ENCODE data around the gene CEMIP. TPM values are rescaled to one million over a fixed set of nuclear protein-coding genes. Genes with fewer than 3 reads are reported as not detected.

The CEMIP gene
- total and polyA plus RNA-seq, 10 of the 15 experiments (the other 5 are each of a cell fraction or from before 2014, with no cell fraction given): 0.01 to 0.44 (median 0.16) TPM; not detected in 6

DNA sequence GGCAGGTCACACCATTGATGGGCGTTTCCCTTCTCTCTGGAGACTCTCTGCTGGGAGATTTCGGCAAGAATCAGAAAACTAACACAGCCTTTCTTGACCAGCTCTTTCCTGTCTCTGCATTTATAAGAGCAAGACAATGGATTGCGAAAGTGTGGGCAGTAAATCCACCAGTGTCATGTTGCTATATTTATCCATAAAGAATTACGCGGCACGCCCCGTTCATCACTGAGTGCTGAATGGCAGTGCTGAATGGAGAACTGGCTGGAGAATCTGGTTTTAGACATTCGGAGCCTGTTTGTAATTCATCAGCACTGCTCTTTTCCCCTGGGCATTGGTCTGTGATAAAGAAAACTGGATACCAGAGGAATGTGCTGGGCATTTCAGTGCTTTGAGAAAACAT, 2.0 kb upstream of the CEMIP start (continued):
- TF ChIP-seq, protein P1, sequence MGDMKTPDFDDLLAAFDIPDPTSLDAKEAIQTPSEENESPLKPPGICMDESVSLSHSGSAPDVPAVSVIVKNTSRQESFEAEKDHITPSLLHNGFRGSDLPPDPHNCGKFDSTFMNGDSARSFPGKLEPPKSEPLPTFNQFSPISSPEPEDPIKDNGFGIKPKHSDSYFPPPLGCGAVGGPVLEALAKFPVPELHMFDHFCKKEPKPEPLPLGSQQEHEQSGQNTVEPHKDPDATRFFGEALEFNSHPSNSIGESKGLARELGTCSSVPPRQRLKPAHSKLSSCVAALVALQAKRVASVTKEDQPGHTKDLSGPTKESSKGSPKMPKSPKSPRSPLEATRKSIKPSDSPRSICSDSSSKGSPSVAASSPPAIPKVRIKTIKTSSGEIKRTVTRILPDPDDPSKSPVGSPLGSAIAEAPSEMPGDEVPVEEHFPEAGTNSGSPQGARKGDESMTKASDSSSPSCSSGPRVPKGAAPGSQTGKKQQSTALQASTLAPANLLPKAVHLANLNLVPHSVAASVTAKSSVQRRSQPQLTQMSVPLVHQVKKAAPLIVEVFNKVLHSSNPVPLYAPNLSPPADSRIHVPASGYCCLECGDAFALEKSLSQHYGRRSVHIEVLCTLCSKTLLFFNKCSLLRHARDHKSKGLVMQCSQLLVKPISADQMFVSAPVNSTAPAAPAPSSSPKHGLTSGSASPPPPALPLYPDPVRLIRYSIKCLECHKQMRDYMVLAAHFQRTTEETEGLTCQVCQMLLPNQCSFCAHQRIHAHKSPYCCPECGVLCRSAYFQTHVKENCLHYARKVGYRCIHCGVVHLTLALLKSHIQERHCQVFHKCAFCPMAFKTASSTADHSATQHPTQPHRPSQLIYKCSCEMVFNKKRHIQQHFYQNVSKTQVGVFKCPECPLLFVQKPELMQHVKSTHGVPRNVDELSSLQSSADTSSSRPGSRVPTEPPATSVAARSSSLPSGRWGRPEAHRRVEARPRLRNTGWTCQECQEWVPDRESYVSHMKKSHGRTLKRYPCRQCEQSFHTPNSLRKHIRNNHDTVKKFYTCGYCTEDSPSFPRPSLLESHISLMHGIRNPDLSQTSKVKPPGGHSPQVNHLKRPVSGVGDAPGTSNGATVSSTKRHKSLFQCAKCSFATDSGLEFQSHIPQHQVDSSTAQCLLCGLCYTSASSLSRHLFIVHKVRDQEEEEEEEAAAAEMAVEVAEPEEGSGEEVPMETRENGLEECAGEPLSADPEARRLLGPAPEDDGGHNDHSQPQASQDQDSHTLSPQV (IDR thresholded peaks at IDR 0.05): no peak
- TF ChIP-seq, protein P2, sequence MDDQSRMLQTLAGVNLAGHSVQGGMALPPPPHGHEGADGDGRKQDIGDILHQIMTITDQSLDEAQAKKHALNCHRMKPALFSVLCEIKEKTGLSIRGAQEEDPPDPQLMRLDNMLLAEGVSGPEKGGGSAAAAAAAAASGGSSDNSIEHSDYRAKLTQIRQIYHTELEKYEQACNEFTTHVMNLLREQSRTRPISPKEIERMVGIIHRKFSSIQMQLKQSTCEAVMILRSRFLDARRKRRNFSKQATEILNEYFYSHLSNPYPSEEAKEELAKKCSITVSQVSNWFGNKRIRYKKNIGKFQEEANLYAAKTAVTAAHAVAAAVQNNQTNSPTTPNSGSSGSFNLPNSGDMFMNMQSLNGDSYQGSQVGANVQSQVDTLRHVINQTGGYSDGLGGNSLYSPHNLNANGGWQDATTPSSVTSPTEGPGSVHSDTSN (IDR thresholded peaks at IDR 0.05; ENCODE audit: insufficient replicate concordance, low read depth, low read length): no peak

DNA sequence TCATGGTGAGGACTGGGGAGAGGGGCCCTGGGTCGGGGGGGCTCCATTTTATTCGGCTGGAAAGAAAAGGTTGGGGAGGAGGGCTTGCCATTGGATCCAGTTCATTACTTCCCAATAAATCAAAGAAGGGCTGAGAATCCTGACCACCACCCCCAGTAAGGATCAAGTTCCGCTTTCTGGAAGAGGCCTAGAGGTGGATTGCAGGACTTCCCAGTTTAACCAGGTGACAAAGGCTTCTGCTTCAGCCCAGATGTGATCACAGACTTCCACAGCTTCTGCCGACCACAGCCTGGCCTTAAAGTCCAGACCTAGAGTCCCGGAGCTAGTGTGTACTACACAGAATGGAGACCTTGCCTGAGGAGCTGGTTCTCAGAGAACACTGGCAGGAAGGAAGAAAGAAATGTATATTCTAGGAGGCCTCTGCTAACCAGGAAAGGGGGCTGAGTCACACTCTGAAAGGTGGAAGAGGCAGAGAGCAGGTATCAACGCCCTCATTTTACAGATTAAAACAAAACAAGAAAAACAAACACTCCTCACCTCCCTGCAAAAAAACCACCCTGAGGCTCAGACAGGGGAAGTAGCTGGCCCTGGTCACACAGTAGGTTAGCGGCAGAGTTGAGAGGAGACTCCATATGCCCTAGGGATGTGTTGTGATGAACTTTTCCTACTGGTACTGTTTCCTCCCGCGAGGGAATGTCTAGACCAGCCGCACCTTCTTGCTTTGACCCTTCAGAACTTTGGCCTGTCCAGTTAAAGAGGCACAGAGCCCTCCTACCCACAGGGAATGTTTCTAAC, 1.1 kb upstream of the CEMIP start:
- Histone ChIP-seq H3K27ac (ENCODE audit: control insufficient read depth, insufficient read depth) (no peak overlapping the region), H3K9me3 (replicated peaks; ENCODE audit: control insufficient read depth, insufficient read depth, low read length) (no peaks in the 10 kb centered on the region), H3K4me3 (no peak overlapping the region), H3K36me3 (ENCODE audit: control insufficient read depth in 2 of 2, insufficient read depth in 2 of 2, low read length in 1 of 2) (no peaks in the 10 kb centered on the region), H3K79me2 (ENCODE audit: control insufficient read depth, insufficient read depth, low read length) (no peaks in the 10 kb centered on the region), H2AFZ (ENCODE audit: control insufficient read depth, low read depth, low read length) (no peak overlapping the region), H3K9ac (ENCODE audit: control insufficient read depth, insufficient read depth, low read length) (no peak overlapping the region), H3K4me1 (ENCODE audit: control insufficient read depth, insufficient read depth, low read length) (no peaks in the 10 kb centered on the region), H3K4me2 (ENCODE audit: control insufficient read depth, insufficient read depth) (no peak overlapping the region), H4K20me1 (ENCODE audit: control insufficient read depth, insufficient read depth) (no peaks in the 10 kb centered on the region), H3K27me3 (replicated peaks in 1 of 2; ENCODE audit: control insufficient read depth in 2 of 2, insufficient read depth in 2 of 2, low read length in 1 of 2) (peaks cover 18 to 20% of the 10 kb centered on the region in 2 experiments)
- no TSS peak for BruUV-seq (replicated peaks)
- SMC1A ChIA-PET (ENCODE audit: uncharacterized antibody, unreplicated experiment): interaction anchor here (1.0 to 3.3 kb wide), 5 partner anchors 158 to 322 kb away, joined by 3 to 44 read pairs (median 3); no protein-coding TSS in a partner anchor
- no peak for DNase-seq (ENCODE audit: low read depth, low spot score)
- FAIRE-seq: no peak
- CTCF ChIA-PET: interaction anchor here (0.7 to 7.4 kb wide), 9 partner anchors 8 to 488 kb away, joined by 3 to 130 read pairs (median 13); no protein-coding TSS in a partner anchor
- POLR2A ChIA-PET: no interaction called here
- WGBS (ENCODE audit: insufficient coverage, insufficient replicate concordance, low lambda C conversion rate, missing lambda C conversion rate): 47% methylated on average over 10 of the region's 10 CpGs
- intact Hi-C loops (cut with micrococcal nuclease; ENCODE audit: unreplicated experiment): loop anchor here (2.0 kb wide), 2 partner anchors 159 to 193 kb away; no protein-coding TSS in a partner anchor
- RAD21 ChIA-PET (ENCODE audit: unreplicated experiment): interaction anchor here (2.0 to 4.2 kb wide), 7 partner anchors 10 to 322 kb away, joined by 6 to 59 read pairs (median 9); no protein-coding TSS in a partner anchor
- in situ Hi-C loops (cut with MboI): loop anchor here (5.0 to 10.0 kb wide), 2 partner anchors 213 to 321 kb away; no protein-coding TSS in a partner anchor
- no peak for ATAC-seq
- no peak for TF ChIP-seq MYC (IDR thresholded peaks at IDR 0.05; ENCODE audit: insufficient read depth, insufficient read length, insufficient replicate concordance, low read length, severe bottlenecking)
- no peak for TF ChIP-seq BACH1 (IDR thresholded peaks at IDR 0.05; ENCODE audit: borderline replicate concordance)
- TF ChIP-seq BCL11A (IDR thresholded peaks at IDR 0.05; ENCODE audit: low read depth, low read length): no peak
- TF ChIP-seq, protein P3, sequence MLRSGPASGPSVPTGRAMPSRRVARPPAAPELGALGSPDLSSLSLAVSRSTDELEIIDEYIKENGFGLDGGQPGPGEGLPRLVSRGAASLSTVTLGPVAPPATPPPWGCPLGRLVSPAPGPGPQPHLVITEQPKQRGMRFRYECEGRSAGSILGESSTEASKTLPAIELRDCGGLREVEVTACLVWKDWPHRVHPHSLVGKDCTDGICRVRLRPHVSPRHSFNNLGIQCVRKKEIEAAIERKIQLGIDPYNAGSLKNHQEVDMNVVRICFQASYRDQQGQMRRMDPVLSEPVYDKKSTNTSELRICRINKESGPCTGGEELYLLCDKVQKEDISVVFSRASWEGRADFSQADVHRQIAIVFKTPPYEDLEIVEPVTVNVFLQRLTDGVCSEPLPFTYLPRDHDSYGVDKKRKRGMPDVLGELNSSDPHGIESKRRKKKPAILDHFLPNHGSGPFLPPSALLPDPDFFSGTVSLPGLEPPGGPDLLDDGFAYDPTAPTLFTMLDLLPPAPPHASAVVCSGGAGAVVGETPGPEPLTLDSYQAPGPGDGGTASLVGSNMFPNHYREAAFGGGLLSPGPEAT (IDR thresholded peaks at IDR 0.05; ENCODE audit: low read depth): no peak
- no peak for TF ChIP-seq SPI1 (IDR thresholded peaks at IDR 0.05; ENCODE audit: borderline replicate concordance, insufficient read depth, low read depth, low read length)
- no peak for TF ChIP-seq IKZF2 (IDR thresholded peaks at IDR 0.05)
- TF ChIP-seq MYB (IDR thresholded peaks at IDR 0.05; ENCODE audit: borderline replicate concordance, low read depth, low read length): no peak

Data from GM12878 (cell line).